Neural crest cell (in vitro differentiated cells): Measurements from ENCODE around the gene ATRIP. TPM values are rescaled to one million over a fixed set of nuclear protein-coding genes. Genes with fewer than 3 reads are reported as not detected.
"Not testable (repeated sequence)": the region's sequence is repeated elsewhere in the genome, so short reads cannot be mapped to it uniquely, and the experiment has no call there.

Source experiments
- DNase-seq: peaks from one replicate; pipeline ENCODE4 v3.0.0; 2021; ENCODE audit warnings: low read depth, mixed read lengths, low spot score
- H3K27ac Mint-ChIP-seq: one replicate; pipeline ENCODE4 v1.8.0; 2021; ENCODE audit warnings: mild to moderate bottlenecking, mixed read lengths; ENCODE audit not compliant: unreplicated experiment
- H3K27me3 Mint-ChIP-seq: 2 replicates; pipeline ENCODE4 v1.8.0; 2021; ENCODE audit warnings: low read depth, mild to moderate bottlenecking, mixed read lengths
- H3K36me3 Mint-ChIP-seq: 2 replicates; pipeline ENCODE4 v1.8.0; 2021; ENCODE audit warnings: low read depth, mild to moderate bottlenecking, mixed read lengths
- H3K4me1 Mint-ChIP-seq: 2 replicates; pipeline ENCODE4 v1.8.0; 2021; ENCODE audit warnings: mixed read lengths
- H3K4me3 Mint-ChIP-seq: one replicate; pipeline ENCODE4 v1.8.0; 2021; ENCODE audit warnings: mild to moderate bottlenecking, mixed read lengths
- H3K9me3 Mint-ChIP-seq: 2 replicates; pipeline ENCODE4 v1.8.0; 2021; ENCODE audit warnings: mixed read lengths
- total RNA-seq: library from RNA; stranded (reverse); gene quantifications from 2 replicates; pipeline ENCODE4 v1.2.1, GENCODE V29; 2021
- TF ChIP-seq, protein P1 (sequence below): fragments of 200-600 bp; sonication (generic); conservative IDR thresholded peaks from 2 replicates; pipeline ENCODE4 v1.5.0; 2021; ENCODE audit warnings: antibody characterized with exemption, mild to moderate bottlenecking

ATRIP gene
- total RNA-seq, 1 donor from 2014 or later = 22.1 TPM

DNA sequence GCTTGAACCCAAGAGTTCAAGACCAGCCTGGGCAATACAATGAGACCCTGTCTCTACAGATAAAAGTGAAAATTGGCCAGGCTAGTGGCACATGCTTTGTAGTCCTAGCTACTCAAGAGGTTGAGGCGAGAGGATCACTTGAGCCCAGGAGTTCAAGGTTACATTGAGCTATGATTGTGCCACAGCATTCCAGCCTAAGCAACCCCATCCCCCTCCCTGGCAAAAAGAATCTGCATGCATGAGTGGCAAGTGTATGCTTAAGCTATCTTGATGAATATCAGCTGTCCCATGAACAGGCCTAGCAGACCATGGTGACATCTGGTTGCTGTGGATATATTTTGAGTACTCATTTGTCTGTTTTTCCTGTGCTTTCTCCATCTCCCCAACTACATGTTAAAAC lies 4.7 kb downstream of the ATRIP start:
- Mint-ChIP-seq H3K27ac (no peak overlapping the region), H3K27me3 (no peaks in the 10 kb centered on the region), H3K4me1 (peaks cover 23% of the 10 kb centered on the region), H3K36me3 (peaks cover 2% of the 10 kb centered on the region), H3K9me3 (no peaks in the 10 kb centered on the region), H3K4me3 (no peak overlapping the region)
- TF ChIP-seq, protein P1, sequence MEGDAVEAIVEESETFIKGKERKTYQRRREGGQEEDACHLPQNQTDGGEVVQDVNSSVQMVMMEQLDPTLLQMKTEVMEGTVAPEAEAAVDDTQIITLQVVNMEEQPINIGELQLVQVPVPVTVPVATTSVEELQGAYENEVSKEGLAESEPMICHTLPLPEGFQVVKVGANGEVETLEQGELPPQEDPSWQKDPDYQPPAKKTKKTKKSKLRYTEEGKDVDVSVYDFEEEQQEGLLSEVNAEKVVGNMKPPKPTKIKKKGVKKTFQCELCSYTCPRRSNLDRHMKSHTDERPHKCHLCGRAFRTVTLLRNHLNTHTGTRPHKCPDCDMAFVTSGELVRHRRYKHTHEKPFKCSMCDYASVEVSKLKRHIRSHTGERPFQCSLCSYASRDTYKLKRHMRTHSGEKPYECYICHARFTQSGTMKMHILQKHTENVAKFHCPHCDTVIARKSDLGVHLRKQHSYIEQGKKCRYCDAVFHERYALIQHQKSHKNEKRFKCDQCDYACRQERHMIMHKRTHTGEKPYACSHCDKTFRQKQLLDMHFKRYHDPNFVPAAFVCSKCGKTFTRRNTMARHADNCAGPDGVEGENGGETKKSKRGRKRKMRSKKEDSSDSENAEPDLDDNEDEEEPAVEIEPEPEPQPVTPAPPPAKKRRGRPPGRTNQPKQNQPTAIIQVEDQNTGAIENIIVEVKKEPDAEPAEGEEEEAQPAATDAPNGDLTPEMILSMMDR = no peak
- DNase-seq = no peak

DNA sequence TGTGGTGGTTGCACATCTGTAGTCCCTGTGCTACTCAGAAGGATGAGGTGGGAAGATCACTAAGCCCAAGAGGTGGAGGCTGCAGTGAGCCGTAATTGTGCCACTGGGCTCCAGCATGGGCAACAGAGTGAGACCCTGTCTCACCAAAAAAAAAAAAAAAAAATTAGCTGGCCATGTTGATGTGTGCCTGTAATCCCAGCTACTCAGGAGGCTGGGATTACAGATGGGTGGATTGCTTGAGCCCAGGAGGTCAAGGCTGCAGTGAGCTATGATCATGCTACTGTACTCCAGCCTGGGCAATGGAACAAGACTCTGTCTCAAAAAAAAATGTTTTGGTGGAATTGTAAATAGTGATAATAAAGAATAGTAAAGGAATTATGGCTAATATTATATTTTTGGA lies 9.9 kb downstream of the ATRIP start:
- H3K36me3 Mint-ChIP-seq = peaks cover 2% of the 10 kb centered on the region

DNA sequence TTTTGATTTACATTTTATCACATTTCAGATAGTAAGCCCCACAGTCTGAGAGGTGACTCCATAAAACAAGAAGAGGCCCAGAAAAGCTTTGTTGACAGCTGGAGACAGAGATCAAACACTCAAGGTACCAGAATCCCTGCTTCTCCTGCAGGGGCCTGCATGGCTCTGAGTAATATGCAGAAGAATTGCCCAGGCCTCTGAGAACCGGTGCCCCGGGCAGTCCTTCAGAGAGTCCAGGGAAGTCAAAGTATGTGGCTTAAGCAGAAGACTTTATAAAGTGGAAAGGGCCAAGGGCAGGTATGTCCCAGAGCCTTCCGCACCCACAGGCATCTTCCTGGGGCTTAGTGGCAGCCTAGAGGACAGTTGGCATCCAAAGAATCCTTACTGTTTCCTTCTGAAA lies 12.8 kb downstream of the ATRIP start:
- Mint-ChIP-seq H3K9me3 (no peaks in the 10 kb centered on the region), H3K4me1 (no peaks in the 10 kb centered on the region), H3K4me3 (no peak overlapping the region), H3K27ac (no peak overlapping the region), H3K27me3 (no peaks in the 10 kb centered on the region), H3K36me3 (no peaks in the 10 kb centered on the region)
- TF ChIP-seq, protein P1 = no peak
- no peak for DNase-seq

More for the DNA sequence above, 9.9 kb downstream of the ATRIP start:
- Mint-ChIP-seq H3K4me3 (no peak overlapping the region), H3K27ac (no peak overlapping the region), H3K27me3 (no peaks in the 10 kb centered on the region), H3K4me1 (no peaks in the 10 kb centered on the region), H3K9me3 (no peaks in the 10 kb centered on the region)
- no peak for DNase-seq
- TF ChIP-seq, protein P1 = no peak

DNA sequence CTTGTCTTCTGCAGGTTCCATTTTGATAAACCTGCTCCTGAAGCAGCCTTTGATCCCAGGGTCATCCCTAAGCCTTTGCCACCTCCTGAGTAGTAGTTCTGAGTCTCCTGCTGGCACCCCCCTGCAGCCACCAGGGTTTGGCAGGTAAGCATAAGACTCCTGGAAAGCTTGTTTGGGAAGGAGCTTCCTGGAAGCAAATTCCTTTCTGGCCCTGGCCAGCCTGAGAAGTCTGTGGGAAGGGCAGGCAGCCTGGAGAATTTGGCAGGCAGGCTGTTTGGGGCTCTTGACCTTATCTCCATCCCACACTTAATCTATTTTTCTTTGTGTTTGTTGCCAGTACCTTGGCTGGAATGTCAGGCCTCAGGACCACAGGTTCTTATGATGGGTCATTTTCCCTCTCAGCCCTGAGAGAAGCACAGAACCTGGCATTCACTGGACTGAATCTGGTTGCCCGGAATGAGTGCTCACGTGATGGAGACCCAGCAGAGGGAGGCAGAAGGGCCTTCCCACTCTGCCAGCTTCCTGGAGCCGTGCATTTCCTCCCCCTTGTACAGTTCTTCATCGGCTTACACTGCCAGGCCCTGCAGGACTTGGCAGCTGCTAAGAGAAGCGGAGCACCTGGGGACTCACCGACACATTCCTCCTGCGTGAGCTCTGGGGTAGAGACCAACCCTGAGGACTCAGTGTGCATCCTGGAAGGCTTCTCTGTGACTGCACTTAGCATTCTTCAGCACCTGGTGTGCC lies 13.4 kb downstream of the ATRIP start:
- Mint-ChIP-seq H3K27me3 (no peaks in the 10 kb centered on the region), H3K27ac (no peak overlapping the region), H3K4me1 (peaks cover under 1% of the 10 kb centered on the region), H3K4me3 (no peak overlapping the region), H3K36me3 (no peaks in the 10 kb centered on the region), H3K9me3 (no peaks in the 10 kb centered on the region)
- TF ChIP-seq, protein P1 = no peak
- no peak for DNase-seq

DNA sequence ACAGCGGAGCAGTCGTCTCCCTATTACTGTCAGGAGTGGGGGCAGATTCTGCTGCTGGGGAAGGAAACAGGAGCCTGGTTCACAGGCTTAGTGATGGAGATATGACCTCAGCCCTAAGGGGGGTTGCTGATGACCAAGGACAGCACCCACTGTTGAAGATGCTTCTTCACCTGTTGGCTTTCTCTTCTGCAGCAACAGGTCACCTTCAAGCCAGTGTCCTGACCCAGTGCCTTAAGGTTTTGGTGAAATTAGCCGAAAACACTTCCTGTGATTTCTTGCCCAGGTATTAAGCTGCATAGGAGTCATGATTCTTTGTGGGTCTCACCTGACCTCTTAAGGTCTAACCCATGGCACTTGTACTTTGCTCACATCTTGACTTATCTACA lies 14.0 kb downstream of the ATRIP start:
- peaks cover 6% of the 10 kb centered on the region for H3K4me1 Mint-ChIP-seq
- H3K27ac Mint-ChIP-seq = no peak overlapping the region
- H3K9me3 Mint-ChIP-seq = no peaks in the 10 kb centered on the region
- no peak overlapping the region for H3K4me3 Mint-ChIP-seq
- TF ChIP-seq, protein P1 = no peak
- peaks cover under 1% of the 10 kb centered on the region for H3K27me3 Mint-ChIP-seq
- no peaks in the 10 kb centered on the region for H3K36me3 Mint-ChIP-seq
- DNase-seq = no peak

DNA sequence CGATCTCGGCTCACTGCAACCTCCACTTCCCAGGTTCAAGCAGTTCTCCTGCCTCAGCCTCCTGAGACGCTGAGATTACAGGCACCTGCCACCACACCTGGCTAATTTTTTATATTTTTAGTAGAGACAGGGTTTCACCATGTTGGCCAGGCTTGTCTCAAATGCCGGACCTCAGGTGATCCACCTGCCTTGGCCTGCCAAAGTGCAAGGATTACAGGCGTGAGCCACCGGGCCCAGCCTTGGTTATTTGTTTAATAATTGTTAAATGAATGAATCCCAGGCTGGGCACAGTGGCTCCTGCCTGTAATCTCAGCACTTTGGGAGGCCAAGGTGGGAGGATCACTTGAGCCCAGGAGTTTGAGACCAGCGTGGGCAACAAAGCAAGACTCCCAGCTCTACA lies 15.2 kb downstream of the ATRIP start:
- H3K36me3 Mint-ChIP-seq, H3K27me3 Mint-ChIP-seq, H3K9me3 Mint-ChIP-seq, DNase-seq, H3K27ac Mint-ChIP-seq, H3K4me3 Mint-ChIP-seq: not testable (repeated sequence)
- H3K4me1 Mint-ChIP-seq = peaks cover 14% of the 10 kb centered on the region
